Suprapubic skin (tissue), 4 donors: ENCODE measurements around the gene USH1C. TPM values are rescaled to one million over a fixed set of nuclear protein-coding genes. Genes with fewer than 3 reads are reported as not detected.

Experiments used
- DNase-seq, 2 donors: peaks; one replicate each; pipeline ENCODE4 v3.0.0-alpha.2; 2019; ENCODE audit warnings: low spot score in 2 of 2
- H3K27ac ChIP-seq: fragments of 200-600 bp; sonication (generic); one replicate; pipeline ENCODE4 v1.5.1; 2019
- H3K27me3 ChIP-seq: fragments of 200-600 bp; sonication (generic); one replicate; pipeline ENCODE4 v1.5.1; 2019
- H3K36me3 ChIP-seq: fragments of 200-600 bp; sonication (generic); one replicate; pipeline ENCODE4 v1.5.1; 2019
- H3K4me1 ChIP-seq: fragments of 200-600 bp; sonication (generic); one replicate; pipeline ENCODE4 v1.5.1; 2019
- H3K4me3 ChIP-seq: fragments of 200-600 bp; sonication (generic); one replicate; pipeline ENCODE4 v1.5.1; 2019; ENCODE audit warnings: mild to moderate bottlenecking
- H3K9me3 ChIP-seq: fragments of 200-600 bp; sonication (generic); one replicate; pipeline ENCODE4 v1.5.1; 2019
- CTCF ChIP-seq, 2 donors: fragments of 200-600 bp in 1 of 2; fragments of 450-650 bp in 1 of 2; sonication (generic) in 1 of 2; IDR thresholded peaks; one replicate each; pipeline ENCODE4 v1.5.1; 2016 to 2019; ENCODE audit warnings: antibody characterized with exemption in 2 of 2, mild to moderate bottlenecking in 1 of 2, moderate library complexity in 1 of 2
- EP300 ChIP-seq: sonication (generic); formaldehyde crosslinking; IDR thresholded peaks from one replicate; pipeline ENCODE4 v1.6.1; 2017; ENCODE audit warnings: antibody characterized with exemption
- POLR2A ChIP-seq, 2 donors: fragments of 450-650 bp; IDR thresholded peaks; one replicate each; pipeline ENCODE4 v1.6.1; 2017; ENCODE audit warnings: antibody characterized with exemption in 2 of 2, mild to moderate bottlenecking in 2 of 2, moderate library complexity in 2 of 2
- POLR2AphosphoS5 ChIP-seq, 3 donors: sonication (generic); formaldehyde crosslinking; IDR thresholded peaks; one replicate each; pipeline ENCODE4 v1.6.1; 2017; ENCODE audit warnings: antibody characterized with exemption in 3 of 3
- WGBS: methylation state at CpG from one replicate; pipeline ENCODE4 v1.1.5; 2018; 5-methylcytosine and 5-hydroxymethylcytosine counted together
- total RNA-seq, 4 donors: library from RNA; depleted of rRNA; stranded (reverse); fragments of >200 nt; gene quantifications; one replicate each; pipeline ENCODE4 v1.1.0, GENCODE V29; 2016

Gene USH1C
- total RNA-seq, 4 donors from 2014 or later, result not detected

- no peak overlapping the region for H3K4me3 ChIP-seq
- H3K4me1 ChIP-seq, result no peaks in the 10 kb centered on the region
- no peaks in the 10 kb centered on the region for H3K9me3 ChIP-seq
- H3K27ac ChIP-seq, result no peak overlapping the region
- no peak for DNase-seq
- H3K36me3 ChIP-seq, result no peaks in the 10 kb centered on the region
- 89% methylated on average over 5 of the region's 5 CpGs for WGBS
- no peaks in the 10 kb centered on the region for H3K27me3 ChIP-seq
- no peak for TF ChIP-seq CTCF (IDR thresholded peaks at IDR 0.05)
- TF ChIP-seq EP300, result no peak
- TF ChIP-seq POLR2AphosphoS5 (IDR thresholded peaks at IDR 0.05), result no peak
These were observed 57.6 kb downstream of the USH1C start for GRCh38 chr11:17486646-17487045.

GRCh38 chr11:17483505-17483904 lies 60.7 kb downstream of the USH1C start:
- Histone ChIP-seq H3K4me3 (no peak overlapping the region), H3K36me3 (no peaks in the 10 kb centered on the region), H3K4me1 (peaks cover 6% of the 10 kb centered on the region), H3K9me3 (no peaks in the 10 kb centered on the region), H3K27ac (no peak overlapping the region), H3K27me3 (peaks cover 12% of the 10 kb centered on the region)
- no peak for DNase-seq
- TF ChIP-seq CTCF (IDR thresholded peaks at IDR 0.05), result no peak
- no peak for TF ChIP-seq POLR2AphosphoS5 (IDR thresholded peaks at IDR 0.05)
- no peak for TF ChIP-seq EP300
- TF ChIP-seq POLR2A (IDR thresholded peaks at IDR 0.05), result no peak
- WGBS, result 85% methylated on average over 2 of the region's 2 CpGs

- H3K4me1 ChIP-seq, result peaks cover 6% of the 10 kb centered on the region
- H3K27me3 ChIP-seq, result peaks cover 28% of the 10 kb centered on the region
- H3K27ac ChIP-seq, result no peak overlapping the region
- no peak overlapping the region for H3K4me3 ChIP-seq
- TF ChIP-seq POLR2AphosphoS5 (IDR thresholded peaks at IDR 0.05), result no peak
- TF ChIP-seq EP300, result no peak
- TF ChIP-seq POLR2A (IDR thresholded peaks at IDR 0.05), result no peak
- TF ChIP-seq CTCF (IDR thresholded peaks at IDR 0.05), result no peak
- H3K36me3 ChIP-seq, result no peaks in the 10 kb centered on the region
- no peaks in the 10 kb centered on the region for H3K9me3 ChIP-seq
- WGBS, result 93% methylated on average over 2 of the region's 5 CpGs
- DNase-seq, result no peak
These were observed 62.3 kb downstream of the USH1C start for GRCh38 chr11:17481905-17482304.

GRCh38 chr11:17479284-17480214 lies 64.7 kb downstream of the USH1C start:
- TF ChIP-seq POLR2AphosphoS5 (IDR thresholded peaks at IDR 0.05) (no peak), EP300 (no peak), CTCF (IDR thresholded peaks at IDR 0.05) (no peak), POLR2A (IDR thresholded peaks at IDR 0.05) (no peak)
- Histone ChIP-seq H3K9me3 (no peaks in the 10 kb centered on the region), H3K4me3 (no peak overlapping the region), H3K4me1 (peaks cover 18% of the 10 kb centered on the region), H3K27me3 (peaks cover 51% of the 10 kb centered on the region), H3K27ac (no peak overlapping the region), H3K36me3 (no peaks in the 10 kb centered on the region)
- WGBS, result 27% methylated on average over 14 of the region's 14 CpGs
- no peak for DNase-seq

- Histone ChIP-seq H3K4me3 (no peak overlapping the region), H3K27ac (no peak overlapping the region), H3K36me3 (no peaks in the 10 kb centered on the region), H3K9me3 (no peaks in the 10 kb centered on the region), H3K27me3 (peaks cover 66% of the 10 kb centered on the region), H3K4me1 (peaks cover 18% of the 10 kb centered on the region)
- DNase-seq, result no peak
- WGBS, result 48% methylated on average over 6 of the region's 6 CpGs
- no peak for TF ChIP-seq CTCF (IDR thresholded peaks at IDR 0.05)
- no peak for TF ChIP-seq POLR2AphosphoS5 (IDR thresholded peaks at IDR 0.05)
- TF ChIP-seq POLR2A (IDR thresholded peaks at IDR 0.05), result no peak
- TF ChIP-seq EP300, result no peak
These were observed 66.1 kb downstream of the USH1C start for GRCh38 chr11:17478070-17478469.
